T follicular helper cell (primary cell): ENCODE results near the gene WDR82.

Source experiments
- DNase-seq: peaks from one replicate; pipeline ENCODE4 v3.0.0-alpha.2; 2020; ENCODE audit warnings: low read depth

WDR82 gene

GRCh38 chr3:52308308-52308707 is 29.9 kb upstream of the WDR82 start:
- no peak for DNase-seq

GRCh38 chr3:52306978-52307377 is 28.5 kb upstream of the WDR82 start:
- no peak for DNase-seq

- DNase-seq, result no peak
Measured at GRCh38 chr3:52305926-52306325, 27.5 kb upstream of the WDR82 start.

GRCh38 chr3:52303811-52304210 is 25.4 kb upstream of the WDR82 start:
- no peak for DNase-seq

GRCh38 chr3:52302426-52303145 is 24.1 kb upstream of the WDR82 start:
- DNase-seq, result no peak

GRCh38 chr3:52299879-52300611 is 21.6 kb upstream of the WDR82 start:
- no peak for DNase-seq

- DNase-seq, result no peak
Measured at GRCh38 chr3:52299247-52299878, 20.9 kb upstream of the WDR82 start.

GRCh38 chr3:52298149-52299098 is 20.0 kb upstream of the WDR82 start:
- DNase-seq, result no peak

GRCh38 chr3:52297242-52298148 is 19.0 kb upstream of the WDR82 start:
- DNase-seq, result no peak

GRCh38 chr3:52295671-52296208 is 17.3 kb upstream of the WDR82 start:
- no peak for DNase-seq

GRCh38 chr3:52294320-52295150 is 16.1 kb upstream of the WDR82 start:
- no peak for DNase-seq

- no peak for DNase-seq
Measured at GRCh38 chr3:52293491-52294319, 15.3 kb upstream of the WDR82 start.

- no peak for DNase-seq
Measured at GRCh38 chr3:52292247-52293065, 14.0 kb upstream of the WDR82 start.

- peak; percentile 16 for DNase-seq
Measured at GRCh38 chr3:52291508-52292181, 13.2 kb upstream of the WDR82 start.

GRCh38 chr3:52290596-52291507 is 12.4 kb upstream of the WDR82 start:
- no peak for DNase-seq
